ENCODE results near the gene UBA7.

UBA7 gene

GRCh38 chr3:49842843-49843517 is 29.2 kb upstream of the UBA7 start:
- H3K4me3 ChIP-seq (replicated peaks; ENCODE audit: low read depth, low read length) = no peak overlapping the region
- no peak for DNase-seq (ENCODE audit: extremely low read depth, low read depth)
- TF ChIP-seq CTCF (IDR thresholded peaks at IDR 0.05; ENCODE audit: low read depth, low read length, missing control alignments) = no peak

GRCh38 chr3:49841806-49842205 is 28.1 kb upstream of the UBA7 start:
- no peak for DNase-seq (ENCODE audit: extremely low read depth, low read depth)
- no peak for TF ChIP-seq CTCF (IDR thresholded peaks at IDR 0.05; ENCODE audit: low read depth, low read length, missing control alignments)
- no peak overlapping the region for H3K4me3 ChIP-seq (replicated peaks; ENCODE audit: low read depth, low read length)

GRCh38 chr3:49841126-49841696 is 27.5 kb upstream of the UBA7 start:
- peak; percentile 47 for TF ChIP-seq CTCF (IDR thresholded peaks at IDR 0.05; ENCODE audit: low read depth, low read length, missing control alignments)
- no peak for DNase-seq (ENCODE audit: extremely low read depth, low read depth)
- H3K4me3 ChIP-seq (replicated peaks; ENCODE audit: low read depth, low read length) = no peak overlapping the region

GRCh38 chr3:49840388-49840787 is 26.6 kb upstream of the UBA7 start:
- DNase-seq (ENCODE audit: extremely low read depth, low read depth) = no peak
- no peak for TF ChIP-seq CTCF (IDR thresholded peaks at IDR 0.05; ENCODE audit: low read depth, low read length, missing control alignments)
- no peak overlapping the region for H3K4me3 ChIP-seq (replicated peaks; ENCODE audit: low read depth, low read length)

GRCh38 chr3:49839193-49839809 is 25.5 kb upstream of the UBA7 start:
- peak; percentile 91 for TF ChIP-seq CTCF (IDR thresholded peaks at IDR 0.05; ENCODE audit: low read depth, low read length, missing control alignments)
- H3K4me3 ChIP-seq (replicated peaks; ENCODE audit: low read depth, low read length) = no peak overlapping the region
- peak; percentile 66 for DNase-seq (ENCODE audit: extremely low read depth, low read depth)

- TF ChIP-seq CTCF (IDR thresholded peaks at IDR 0.05; ENCODE audit: low read depth, low read length, missing control alignments) = no peak
- DNase-seq (ENCODE audit: extremely low read depth, low read depth) = no peak
- H3K4me3 ChIP-seq (replicated peaks; ENCODE audit: low read depth, low read length) = no peak overlapping the region
Measured at GRCh38 chr3:49831341-49831740, 17.6 kb upstream of the UBA7 start.

All from HFF-Myc (cell line).